NCI-H1436 treated with DMSO at 0.1 percent for 48 hours (cell line): ENCODE measurements around the gene NXT2.
A peak's percentile ranks its signal among the peaks of the same experiment; 100 is the strongest.
"Not testable (repeated sequence)": the region's sequence is repeated elsewhere in the genome, so short reads cannot be mapped to it uniquely, and the experiment has no call there.

Experiments
- DNase-seq: peaks from one replicate; lab custom pipeline; 2025; lab: John Stamatoyannopoulos, UW

NXT2 gene

GRCh38 chrX:109536439-109537323 is at the start of gene NXT2:
NXT2 (plus strand) TSS chrX:109536844; CDS start chrX:109537007, 163 bp downstream.
- peak; percentile 68 for DNase-seq

GRCh38 chrX:109487640-109488039 is 49.0 kb upstream of the NXT2 start:
- no peak for DNase-seq

GRCh38 chrX:109489174-109489573 is 47.5 kb upstream of the NXT2 start:
- DNase-seq = no peak

- DNase-seq = no peak
Measured at GRCh38 chrX:109498434-109498833, 38.2 kb upstream of the NXT2 start.

GRCh38 chrX:109501176-109501575 is 35.5 kb upstream of the NXT2 start:
- no peak for DNase-seq

- DNase-seq = no peak
Measured at GRCh38 chrX:109508915-109509314, 27.7 kb upstream of the NXT2 start.

- no peak for DNase-seq
Measured at GRCh38 chrX:109511113-109511512, 25.5 kb upstream of the NXT2 start.

GRCh38 chrX:109519001-109519400 is 17.6 kb upstream of the NXT2 start:
- DNase-seq = no peak

GRCh38 chrX:109533005-109533404 is 3.6 kb upstream of the NXT2 start:
- no peak for DNase-seq

- DNase-seq = no peak
Measured at GRCh38 chrX:109533631-109534030, 3.0 kb upstream of the NXT2 start.

GRCh38 chrX:109534933-109535332 is 1.7 kb upstream of the NXT2 start:
- no peak for DNase-seq

- DNase-seq = no peak
Measured at GRCh38 chrX:109535578-109535977, 1.1 kb upstream of the NXT2 start.

- DNase-seq = no peak
Measured at GRCh38 chrX:109537324-109537665, 651 bp downstream of the NXT2 start.

GRCh38 chrX:109539007-109539406 is 2.4 kb downstream of the NXT2 start:
- DNase-seq = not testable (repeated sequence)

GRCh38 chrX:109553862-109554261 is 17.2 kb downstream of the NXT2 start:
- DNase-seq = no peak

- not testable (repeated sequence) for DNase-seq
Measured at GRCh38 chrX:109576083-109576482, 39.4 kb downstream of the NXT2 start.

GRCh38 chrX:109577055-109577454 is 40.4 kb downstream of the NXT2 start:
- no peak for DNase-seq

GRCh38 chrX:109578916-109579315 is 42.3 kb downstream of the NXT2 start:
- DNase-seq = no peak

- DNase-seq = no peak
Measured at GRCh38 chrX:109585488-109585887, 48.8 kb downstream of the NXT2 start.

- DNase-seq = no peak
Measured at GRCh38 chrX:109590176-109590575, 53.5 kb downstream of the NXT2 start.
